Activated T-helper 2 cell treated with anti-CD3 and anti-CD28 coated beads, Interferon-gamma antibody, Interleukin-2, Interleukin-4, amounts not matched to agents 10 μg/mL and 5 μg/mL and 100 μg/mL, durations not matched to agents 14 hours and 24 hours and 36 hours (primary cell): ENCODE results near the gene PLXDC2. TPM values are rescaled to one million over a fixed set of nuclear protein-coding genes. Genes with fewer than 3 reads are reported as not detected.

Experiments used
- DNase-seq: peaks from one replicate; pipeline ENCODE4 v3.0.0; 2021; ENCODE audit warnings: low spot score
- H3K27ac Mint-ChIP-seq: one replicate; pipeline ENCODE4 v1.8.0; 2021; ENCODE audit warnings: mixed read lengths
- H3K27me3 Mint-ChIP-seq: one replicate; pipeline ENCODE4 v1.8.0; 2021; ENCODE audit warnings: low read depth, mixed read lengths
- H3K36me3 Mint-ChIP-seq: one replicate; pipeline ENCODE4 v1.8.0; 2021; ENCODE audit warnings: low read depth, mixed read lengths
- H3K4me1 Mint-ChIP-seq: one replicate; pipeline ENCODE4 v1.8.0; 2021; ENCODE audit warnings: low read depth, mixed read lengths
- H3K4me3 Mint-ChIP-seq: one replicate; pipeline ENCODE4 v1.8.0; 2021; ENCODE audit warnings: low read depth, mild to moderate bottlenecking, moderate library complexity, mixed read lengths
- H3K9me3 Mint-ChIP-seq: one replicate; pipeline ENCODE4 v1.8.0; 2021; ENCODE audit warnings: mixed read lengths
- intact Hi-C: fragments of 100-400 bp; cut with micrococcal nuclease; formaldehyde crosslinking; loops from one replicate; pipeline ENCODE4 v1.15.1; 2023
- total RNA-seq: library from RNA; stranded (reverse); gene quantifications from 2 replicates; pipeline ENCODE4 v1.2.3, GENCODE V29; 2022

Gene PLXDC2
- total RNA-seq, 1 donor from 2014 or later = not detected

- DNase-seq = no peak
- Mint-ChIP-seq H3K27me3 (no peaks in the 10 kb centered on the region), H3K36me3 (no peaks in the 10 kb centered on the region), H3K9me3 (peaks cover 3% of the 10 kb centered on the region), H3K27ac (no peak overlapping the region), H3K4me1 (no peaks in the 10 kb centered on the region), H3K4me3 (no peak overlapping the region)
- intact Hi-C loops = no loop called here
Measured at GRCh38 chr10:19791032-19791431, 25.2 kb upstream of the PLXDC2 start.

- no peak for DNase-seq
- Mint-ChIP-seq H3K36me3 (no peaks in the 10 kb centered on the region), H3K27ac (no peak overlapping the region), H3K4me3 (no peak overlapping the region), H3K4me1 (no peaks in the 10 kb centered on the region), H3K9me3 (peaks cover 3% of the 10 kb centered on the region), H3K27me3 (no peaks in the 10 kb centered on the region)
- intact Hi-C loops = no loop called here
Measured at GRCh38 chr10:19795684-19796083, 20.5 kb upstream of the PLXDC2 start.

DNA sequence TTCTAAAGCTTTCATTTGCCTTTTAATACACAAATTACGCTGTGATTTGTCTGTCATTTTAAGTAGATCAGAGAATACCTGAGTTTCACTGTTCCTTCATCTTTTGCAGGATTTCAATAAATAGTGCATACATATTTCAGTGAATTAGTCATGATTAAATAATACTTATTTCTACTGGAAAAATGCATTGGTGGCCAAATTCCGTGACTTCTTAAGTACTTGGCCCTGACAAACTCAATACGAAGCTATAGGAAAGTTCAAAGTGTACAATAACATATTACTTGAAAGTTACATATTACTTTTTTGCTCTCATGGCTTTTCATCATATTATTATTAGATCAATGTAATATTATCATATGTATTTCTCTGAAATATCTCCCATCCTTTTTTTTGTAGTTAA is 16.1 kb upstream of the PLXDC2 start:
- no peaks in the 10 kb centered on the region for H3K4me1 Mint-ChIP-seq
- H3K9me3 Mint-ChIP-seq = no peaks in the 10 kb centered on the region
- no peaks in the 10 kb centered on the region for H3K36me3 Mint-ChIP-seq
- DNase-seq = no peak
- no peaks in the 10 kb centered on the region for H3K27me3 Mint-ChIP-seq
- H3K4me3 Mint-ChIP-seq = no peak overlapping the region
- H3K27ac Mint-ChIP-seq = no peak overlapping the region
- intact Hi-C loops = no loop called here

GRCh38 chr10:19801369-19801768 is 14.9 kb upstream of the PLXDC2 start:
- H3K4me1 Mint-ChIP-seq = no peaks in the 10 kb centered on the region
- DNase-seq = no peak
- no peak overlapping the region for H3K27ac Mint-ChIP-seq
- intact Hi-C loops = no loop called here
- H3K4me3 Mint-ChIP-seq = no peak overlapping the region
- no peaks in the 10 kb centered on the region for H3K36me3 Mint-ChIP-seq
- no peaks in the 10 kb centered on the region for H3K9me3 Mint-ChIP-seq
- H3K27me3 Mint-ChIP-seq = no peaks in the 10 kb centered on the region

GRCh38 chr10:19803676-19804075 is 12.6 kb upstream of the PLXDC2 start:
- Mint-ChIP-seq H3K36me3 (no peaks in the 10 kb centered on the region), H3K27me3 (no peaks in the 10 kb centered on the region), H3K4me3 (no peak overlapping the region), H3K4me1 (no peaks in the 10 kb centered on the region), H3K9me3 (no peaks in the 10 kb centered on the region), H3K27ac (no peak overlapping the region)
- intact Hi-C loops = no loop called here
- no peak for DNase-seq

- Mint-ChIP-seq H3K9me3 (no peaks in the 10 kb centered on the region), H3K4me1 (no peaks in the 10 kb centered on the region), H3K4me3 (no peak overlapping the region), H3K27me3 (peaks cover 9% of the 10 kb centered on the region), H3K27ac (no peak overlapping the region), H3K36me3 (no peaks in the 10 kb centered on the region)
- no peak for DNase-seq
- intact Hi-C loops = no loop called here
Measured at GRCh38 chr10:19809481-19809880, 6.8 kb upstream of the PLXDC2 start.

DNA sequence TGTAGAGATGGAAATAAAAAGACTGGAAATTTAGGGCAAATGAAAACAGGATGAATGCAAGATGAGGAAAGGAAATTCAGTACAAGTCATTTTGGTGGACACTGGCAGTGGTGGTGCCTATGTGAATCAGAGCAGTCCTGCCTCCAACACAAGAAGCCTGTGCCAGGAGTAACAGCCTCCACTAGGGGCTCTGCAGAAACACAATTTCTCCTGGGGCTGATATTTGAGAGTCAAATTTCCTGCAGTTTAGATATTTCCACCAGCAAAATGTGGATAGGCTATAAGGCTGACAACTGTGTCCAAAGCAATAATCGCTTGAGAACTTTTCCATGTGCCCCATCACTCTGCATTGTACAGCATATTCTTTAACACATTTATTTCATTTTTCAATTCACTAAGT is 4.7 kb upstream of the PLXDC2 start:
- H3K4me3 Mint-ChIP-seq = no peak overlapping the region
- no peak overlapping the region for H3K27ac Mint-ChIP-seq
- H3K27me3 Mint-ChIP-seq = peaks cover 20% of the 10 kb centered on the region
- intact Hi-C loops = loop anchor here (10.0 kb wide), 1 partner anchor 1127 kb away; no protein-coding TSS in a partner anchor
- H3K36me3 Mint-ChIP-seq = no peaks in the 10 kb centered on the region
- no peaks in the 10 kb centered on the region for H3K9me3 Mint-ChIP-seq
- no peaks in the 10 kb centered on the region for H3K4me1 Mint-ChIP-seq
- DNase-seq = no peak

- Mint-ChIP-seq H3K36me3 (no peaks in the 10 kb centered on the region), H3K4me3 (no peak overlapping the region), H3K27ac (no peak overlapping the region), H3K4me1 (no peaks in the 10 kb centered on the region), H3K9me3 (no peaks in the 10 kb centered on the region), H3K27me3 (peaks cover 34% of the 10 kb centered on the region)
- no peak for DNase-seq
- intact Hi-C loops = loop anchor here (10.0 kb wide), 1 partner anchor 1128 kb away; no protein-coding TSS in a partner anchor
Measured at GRCh38 chr10:19812976-19813375, 3.3 kb upstream of the PLXDC2 start.

- Mint-ChIP-seq H3K27me3 (peaks cover 40% of the 10 kb centered on the region), H3K27ac (no peak overlapping the region), H3K36me3 (no peaks in the 10 kb centered on the region), H3K9me3 (no peaks in the 10 kb centered on the region), H3K4me3 (no peak overlapping the region), H3K4me1 (no peaks in the 10 kb centered on the region)
- DNase-seq = no peak
- intact Hi-C loops = loop anchor here (10.0 kb wide), 1 partner anchor 1130 kb away; no protein-coding TSS in a partner anchor
Measured at GRCh38 chr10:19815036-19815730, 1.0 kb upstream of the PLXDC2 start.

DNA sequence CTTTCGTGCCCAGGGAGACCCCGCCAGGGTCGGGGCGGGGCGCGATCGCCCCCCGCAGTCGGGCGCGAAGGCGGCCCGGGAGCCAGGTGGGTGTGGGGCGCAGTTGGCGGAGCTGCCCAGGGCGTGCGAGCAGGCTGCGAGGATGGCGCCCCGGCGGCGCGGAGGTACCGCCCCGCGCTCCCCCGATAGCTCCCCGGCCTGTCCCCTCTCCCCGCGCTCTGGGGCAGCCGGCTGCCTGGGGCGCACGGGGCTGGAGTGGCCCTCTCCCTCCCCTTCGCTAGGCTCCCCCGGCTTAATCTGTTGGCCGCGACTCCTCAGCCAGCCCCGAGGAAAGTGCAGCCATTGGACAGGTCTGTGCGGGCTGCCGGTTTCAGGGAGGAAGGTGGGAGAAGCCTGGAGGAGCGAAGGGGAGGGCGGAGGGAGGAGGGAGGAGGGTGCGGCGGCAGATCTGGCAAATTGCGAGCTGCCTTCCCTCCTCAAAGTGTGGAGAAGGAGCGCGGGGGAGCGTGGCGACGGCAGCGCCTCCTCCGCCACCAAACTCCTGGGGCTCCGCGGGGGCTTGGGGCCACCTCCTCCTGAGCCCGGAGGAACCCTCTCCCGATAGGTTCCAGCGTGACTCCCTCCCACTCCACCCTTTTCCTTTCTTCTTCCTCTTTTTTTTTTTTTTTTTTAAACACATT is 361 bp upstream of the PLXDC2 start:
- DNase-seq = no peak
- no peaks in the 10 kb centered on the region for H3K9me3 Mint-ChIP-seq
- intact Hi-C loops = loop anchor here (10.0 kb wide), 1 partner anchor 1131 kb away; no protein-coding TSS in a partner anchor

GRCh38 chr10:19817231-19817933 is 1.1 kb downstream of the PLXDC2 start:
- peak overlapping the region; percentile 2 for H3K4me3 Mint-ChIP-seq
- no peak for DNase-seq

More for the DNA sequence above, 361 bp upstream of the PLXDC2 start:
- Mint-ChIP-seq H3K4me3 (no peak overlapping the region), H3K36me3 (no peaks in the 10 kb centered on the region), H3K27ac (no peak overlapping the region), H3K4me1 (no peaks in the 10 kb centered on the region), H3K27me3 (peaks cover 40% of the 10 kb centered on the region)

GRCh38 chr10:19818876-19819275 is 2.6 kb downstream of the PLXDC2 start:
- Mint-ChIP-seq H3K4me1 (no peaks in the 10 kb centered on the region), H3K36me3 (no peaks in the 10 kb centered on the region)

More at GRCh38 chr10:19817231-19817933, 1.1 kb downstream of the PLXDC2 start:
- peaks cover 40% of the 10 kb centered on the region for H3K27me3 Mint-ChIP-seq
- H3K9me3 Mint-ChIP-seq = no peaks in the 10 kb centered on the region
- H3K27ac Mint-ChIP-seq = no peak overlapping the region
- no peaks in the 10 kb centered on the region for H3K36me3 Mint-ChIP-seq
- intact Hi-C loops = loop anchor here (10.0 kb wide), 1 partner anchor 1133 kb away; no protein-coding TSS in a partner anchor
- no peaks in the 10 kb centered on the region for H3K4me1 Mint-ChIP-seq

More at GRCh38 chr10:19818876-19819275, 2.6 kb downstream of the PLXDC2 start:
- Mint-ChIP-seq H3K9me3 (no peaks in the 10 kb centered on the region), H3K27me3 (peaks cover 37% of the 10 kb centered on the region), H3K4me3 (no peak overlapping the region), H3K27ac (no peak overlapping the region)
- intact Hi-C loops = loop anchor here (10.0 kb wide), 1 partner anchor 1134 kb away; no protein-coding TSS in a partner anchor
- no peak for DNase-seq
